H1 (cell line): ENCODE data around the gene GSKIP.

Experiments
- BRCA1 ChIP-seq: IDR thresholded peaks from 2 replicates; pipeline ENCODE4 v1.6.1; 2012; ENCODE audit warnings: low read depth, low read length, improper control_type of control experiment
- CHD2 ChIP-seq: IDR thresholded peaks from 2 replicates; pipeline ENCODE4 v1.6.1; 2012; ENCODE audit warnings: low read length, improper control_type of control experiment
- CTCF ChIP-seq, 3 experiments: IDR thresholded peaks; 1 replicate in 2 of 3; 2 replicates in 1 of 3; pipeline versions ENCODE4 v1.5.1 to v1.6.1; 2011; ENCODE audit warnings: low read length in 3 of 3, mild to moderate bottlenecking in 3 of 3, inconsistent platforms in 2 of 3, low read depth in 1 of 3, moderate library complexity in 1 of 3; ENCODE audit not compliant: insufficient read depth in 1 of 3; ENCODE audit errors: control extremely low read depth in 1 of 3
- EGR1 ChIP-seq: IDR thresholded peaks from 2 replicates; pipeline ENCODE4 v1.6.1; 2011; ENCODE audit warnings: low read depth, low read length, borderline replicate concordance
- MAX ChIP-seq: IDR thresholded peaks from 2 replicates; pipeline ENCODE4 v1.6.1; 2012; ENCODE audit warnings: inconsistent platforms
- NRF1 ChIP-seq: IDR thresholded peaks from 2 replicates; pipeline ENCODE4 v1.6.1; 2011; ENCODE audit warnings: mild to moderate bottlenecking, low read depth, low read length, improper control_type of control experiment
- POLR2AphosphoS5 ChIP-seq: IDR thresholded peaks from 2 replicates; pipeline ENCODE4 v1.6.1; 2011; ENCODE audit warnings: low read depth, low read length
- RBBP5 ChIP-seq: IDR thresholded peaks from 2 replicates; pipeline ENCODE4 v1.7.1; 2012; ENCODE audit warnings: low read depth, mild to moderate bottlenecking, inconsistent platforms, low read length, moderate library complexity, borderline replicate concordance
- YY1 ChIP-seq: IDR thresholded peaks from 2 replicates; pipeline ENCODE4 v1.6.1; 2011; ENCODE audit warnings: low read depth, mild to moderate bottlenecking, low read length

- TF ChIP-seq CTCF (IDR thresholded peaks at IDR 0.05; ENCODE audit: control extremely low read depth in 1 of 3, insufficient read depth in 1 of 3, low read depth in 1 of 3, low read length in 3 of 3) (no peak), BRCA1 (no peak), POLR2AphosphoS5 (no peak), MAX (no peak), NRF1 (no peak), YY1 (no peak), EGR1 (no peak), CHD2 (no peak), RBBP5 (no peak)
Observed at GRCh38 chr14:96403409-96403808, 40.1 kb downstream of the GSKIP start.
